Activated CD4-positive, alpha-beta memory T cell treated with anti-CD3 and anti-CD28 coated beads, Interleukin-2, amount 10 ng/mL, durations not matched to agents 7 days and 5 days (primary cell): Measurements from ENCODE around the gene RRP12. TPM values are rescaled to one million over a fixed set of nuclear protein-coding genes. Genes with fewer than 3 reads are reported as not detected.

ENCODE experiments used
- CTCF ChIA-PET: fragments of 350-600 bp; sonication (Branson Sonifier 250); formaldehyde crosslinking; loops from one replicate; lab custom pipeline; 2021; ENCODE audit warnings: antibody characterized with exemption, inconsistent platforms; lab: Charles Lee
- POLR2A ChIA-PET: fragments of 350-600 bp; sonication (Branson Sonifier 250); formaldehyde crosslinking; loops from one replicate; lab custom pipeline; 2021; ENCODE audit warnings: antibody characterized with exemption; lab: Charles Lee
- DNase-seq: peaks from one replicate; pipeline ENCODE4 v3.0.0-alpha.2; 2020
- H3K27ac Mint-ChIP-seq: one replicate; pipeline ENCODE4 v1.8.0; 2021; ENCODE audit warnings: mild to moderate bottlenecking, mixed read lengths
- H3K27me3 Mint-ChIP-seq: one replicate; pipeline ENCODE4 v1.8.0; 2021; ENCODE audit warnings: mixed read lengths
- H3K36me3 Mint-ChIP-seq: one replicate; pipeline ENCODE4 v1.8.0; 2021; ENCODE audit warnings: low read depth, mixed read lengths
- H3K4me1 Mint-ChIP-seq: one replicate; pipeline ENCODE4 v1.8.0; 2021; ENCODE audit warnings: mixed read lengths
- H3K4me3 Mint-ChIP-seq: one replicate; pipeline ENCODE4 v1.8.0; 2021; ENCODE audit warnings: mild to moderate bottlenecking, mixed read lengths
- H3K9me3 Mint-ChIP-seq: one replicate; pipeline ENCODE4 v1.8.0; 2021; ENCODE audit warnings: mixed read lengths
- total RNA-seq, 2 experiments: library from RNA; stranded (reverse); gene quantifications; one replicate each; pipeline ENCODE4 v1.2.3, GENCODE V29; 2021

RRP12 gene
- total RNA-seq, 2 experiments from 2014 or later: 16.2 to 18.1 TPM

DNA sequence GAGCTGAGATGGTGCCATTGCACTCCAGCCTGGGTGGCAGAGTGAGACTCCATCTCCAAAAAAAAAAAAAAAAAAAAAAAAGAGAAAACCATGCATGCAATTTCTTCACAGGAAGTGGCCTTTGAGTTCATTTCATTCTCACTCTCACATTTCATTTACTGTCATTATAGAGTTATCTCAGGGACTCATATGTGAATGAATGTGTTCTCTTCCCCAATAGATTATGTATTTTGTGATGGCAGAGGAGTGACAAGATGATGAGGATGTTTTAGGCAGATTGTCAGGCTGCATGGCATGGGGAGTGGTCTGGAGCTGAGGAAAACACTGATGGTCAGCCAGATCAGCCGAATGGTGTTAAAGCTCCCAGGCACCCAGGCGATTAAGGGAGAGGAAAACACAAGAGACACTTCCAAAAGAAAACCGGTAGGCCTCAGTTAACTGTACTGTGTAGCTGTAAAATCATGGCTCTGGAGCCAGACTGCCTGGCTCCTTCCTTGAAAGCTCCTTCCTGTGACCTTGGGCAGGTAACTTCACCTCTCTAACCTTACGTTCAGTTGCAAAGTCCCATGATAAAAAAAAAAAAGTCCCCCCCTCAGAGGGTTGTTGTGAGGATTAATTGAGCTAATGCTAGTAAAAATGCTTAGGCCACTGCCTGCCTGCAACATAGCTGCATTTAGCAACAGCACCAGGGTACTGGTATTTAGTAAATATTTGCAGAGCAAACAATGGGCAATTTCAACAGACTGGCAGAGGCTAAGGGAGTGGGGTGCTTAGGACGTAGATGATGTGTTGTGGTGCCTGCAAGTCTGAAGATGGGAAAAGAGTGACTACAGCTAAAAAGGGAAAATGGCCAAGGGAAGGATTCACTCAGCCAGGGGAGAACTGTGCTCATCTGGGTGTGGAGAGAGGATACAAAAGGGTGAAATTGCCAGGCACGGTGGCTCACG, 73.5 kb downstream of the RRP12 start:
- peaks cover 48% of the 10 kb centered on the region for H3K4me1 Mint-ChIP-seq
- CTCF ChIA-PET: interaction anchor here (0.6 to 1.3 kb wide), 2 partner anchors 49 to 81 kb away, joined by 3 to 5 read pairs; no protein-coding TSS in a partner anchor
- DNase-seq: no peak
- H3K9me3 Mint-ChIP-seq: no peaks in the 10 kb centered on the region
- POLR2A ChIA-PET: interaction anchor here (0.9 to 2.6 kb wide), 3 partner anchors 8 to 35 kb away, joined by 3 to 14 read pairs (median 5); partner anchors contain the start of genes ARHGAP19 and FRAT1
- peak overlapping the region; percentile 75 for H3K27ac Mint-ChIP-seq
- H3K36me3 Mint-ChIP-seq: peaks cover 20% of the 10 kb centered on the region
- H3K27me3 Mint-ChIP-seq: no peaks in the 10 kb centered on the region
- H3K4me3 Mint-ChIP-seq: no peak overlapping the region

DNA sequence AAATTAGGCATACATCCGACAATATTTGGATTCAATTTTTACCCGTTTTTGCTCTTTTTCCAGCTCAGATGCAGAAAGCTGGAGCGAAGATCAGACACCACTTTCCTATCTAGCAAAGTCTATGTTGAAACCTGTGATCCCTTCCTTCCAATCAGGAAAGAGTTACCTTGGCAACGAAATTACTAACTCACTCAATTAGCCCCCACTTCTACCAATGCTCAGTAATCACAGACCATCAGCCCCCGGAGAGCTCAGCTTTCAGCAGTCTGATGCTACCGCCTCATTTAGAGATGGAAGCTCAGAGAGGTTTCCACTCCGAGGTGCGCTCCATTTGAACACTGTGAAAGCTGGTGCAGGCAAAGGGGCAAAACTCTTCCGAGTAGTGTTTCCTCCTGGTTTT, 75.4 kb downstream of the RRP12 start:
- POLR2A ChIA-PET: interaction anchor here (0.8 to 1.3 kb wide), 2 partner anchors 8 to 11 kb away, joined by 3 to 8 read pairs; partner anchors contain the start of gene FRAT2
- Mint-ChIP-seq H3K4me1 (peaks cover 46% of the 10 kb centered on the region), H3K9me3 (no peaks in the 10 kb centered on the region), H3K27ac (no peak overlapping the region), H3K4me3 (no peak overlapping the region), H3K36me3 (peaks cover 10% of the 10 kb centered on the region), H3K27me3 (peaks cover 2% of the 10 kb centered on the region)
- DNase-seq: no peak
- CTCF ChIA-PET: interaction anchor here (0.7 to 1.1 kb wide), 4 partner anchors 8 to 138 kb away, joined by 3 to 4 read pairs (median 4); partner anchors contain the start of gene RRP12

DNA sequence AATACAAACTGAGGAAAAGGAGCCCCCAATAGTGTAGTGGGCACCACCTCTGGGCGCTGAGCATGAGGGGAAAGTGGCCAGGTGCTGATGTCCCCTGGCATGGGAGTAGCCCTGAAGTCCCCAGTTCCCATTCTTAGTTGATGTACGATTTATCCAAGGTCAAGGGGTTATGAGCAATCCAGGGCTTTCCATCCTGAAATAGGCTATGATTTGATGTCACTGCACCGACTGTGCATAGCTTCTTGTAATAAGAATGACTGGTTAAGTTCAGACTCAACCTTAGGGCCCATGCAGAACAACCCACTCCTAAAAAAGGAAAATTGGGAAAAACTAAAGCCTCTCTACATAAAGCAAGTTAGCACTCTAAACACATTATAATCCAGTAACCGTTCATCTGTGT, 77.6 kb downstream of the RRP12 start:
- Mint-ChIP-seq H3K27me3 (peaks cover 2% of the 10 kb centered on the region), H3K9me3 (no peaks in the 10 kb centered on the region), H3K27ac (no peak overlapping the region), H3K4me1 (peaks cover 41% of the 10 kb centered on the region), H3K36me3 (peaks cover 6% of the 10 kb centered on the region), H3K4me3 (no peak overlapping the region)
- ChIA-PET CTCF (interaction anchor here (0.7 kb wide), 1 partner anchor 9 kb away, joined by 4 read pairs; no protein-coding TSS in a partner anchor), POLR2A (no interaction called here)
- no peak for DNase-seq

DNA sequence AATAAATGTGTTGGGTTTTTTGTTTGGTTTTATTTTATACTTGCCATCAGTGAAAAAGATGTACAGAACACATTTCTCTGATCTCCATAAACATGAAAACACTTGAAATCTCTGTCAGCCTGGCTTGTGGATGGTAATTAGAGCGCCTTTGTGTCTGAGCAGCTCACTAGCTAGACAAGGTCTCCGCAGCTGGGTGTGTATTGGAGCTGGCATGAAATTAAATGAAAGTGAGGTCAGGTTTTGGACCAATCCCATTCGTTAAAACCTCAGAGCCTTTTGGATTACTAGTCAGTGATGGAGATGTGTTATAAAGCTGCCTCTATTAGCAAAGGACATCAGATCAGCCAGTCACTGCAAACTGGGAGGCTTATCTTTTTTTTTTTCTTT, 79.3 kb downstream of the RRP12 start:
- H3K36me3 Mint-ChIP-seq: peaks cover 2% of the 10 kb centered on the region
- no peaks in the 10 kb centered on the region for H3K9me3 Mint-ChIP-seq
- H3K27me3 Mint-ChIP-seq: peaks cover 4% of the 10 kb centered on the region
- ChIA-PET CTCF (interaction anchor here (0.8 to 1.5 kb wide), 2 partner anchors 10 to 11 kb away, joined by 3 to 6 read pairs; no protein-coding TSS in a partner anchor), POLR2A (interaction anchor here (1.0 kb wide), 1 partner anchor 10 kb away, joined by 5 read pairs; no protein-coding TSS in a partner anchor)
- no peak overlapping the region for H3K27ac Mint-ChIP-seq
- H3K4me1 Mint-ChIP-seq: peaks cover 28% of the 10 kb centered on the region
- peak overlapping the region; percentile 79 for H3K4me3 Mint-ChIP-seq
- DNase-seq: no peak

DNA sequence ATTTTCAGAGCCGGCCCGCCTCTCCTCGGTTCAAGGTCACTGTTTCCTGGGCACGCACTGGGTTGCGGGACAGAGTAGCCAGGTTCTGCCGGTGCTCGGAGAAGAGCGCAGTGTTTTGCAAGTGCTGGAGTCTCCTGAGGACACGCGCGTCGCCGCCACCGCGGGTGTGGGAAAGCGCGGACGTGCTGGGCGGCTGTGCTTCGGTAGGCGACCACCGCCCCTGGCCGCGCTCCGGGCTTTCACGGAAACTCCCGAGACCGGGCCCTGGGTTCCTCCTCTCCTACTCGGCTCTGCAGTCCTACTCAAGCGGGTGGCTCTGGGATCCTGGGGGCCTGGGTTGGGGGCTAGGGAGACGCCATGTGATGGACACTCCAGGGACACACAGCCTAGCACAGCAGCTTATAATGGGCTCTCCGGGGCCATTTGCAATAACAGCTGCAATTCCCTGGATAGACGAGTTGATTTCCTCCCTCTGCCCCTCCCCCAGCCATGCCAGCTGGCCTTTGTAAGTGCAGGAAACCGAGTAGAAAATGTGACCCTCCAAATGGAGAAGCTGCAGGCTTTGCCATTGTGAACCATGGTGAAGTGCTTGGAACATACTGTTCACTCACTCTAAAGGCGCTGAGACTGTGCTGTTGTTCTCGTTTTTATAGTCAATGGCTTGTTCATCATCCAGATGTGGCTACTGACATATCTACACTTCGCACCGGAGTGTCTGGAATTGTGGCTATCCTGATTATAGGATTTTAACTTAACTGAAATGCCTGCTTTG, 79.9 kb downstream of the RRP12 start:
- DNase-seq: no peak
- no peak overlapping the region for H3K27ac Mint-ChIP-seq
- peaks cover 2% of the 10 kb centered on the region for H3K36me3 Mint-ChIP-seq
- ChIA-PET CTCF (interaction anchor here (0.8 to 1.5 kb wide), 2 partner anchors 11 to 12 kb away, joined by 3 to 6 read pairs; no protein-coding TSS in a partner anchor), POLR2A (interaction anchor here (1.0 kb wide), 1 partner anchor 11 kb away, joined by 5 read pairs; no protein-coding TSS in a partner anchor)
- H3K4me1 Mint-ChIP-seq: peaks cover 25% of the 10 kb centered on the region
- peak overlapping the region; percentile 79 for H3K4me3 Mint-ChIP-seq
- H3K9me3 Mint-ChIP-seq: no peaks in the 10 kb centered on the region
- peaks cover 4% of the 10 kb centered on the region for H3K27me3 Mint-ChIP-seq

DNA sequence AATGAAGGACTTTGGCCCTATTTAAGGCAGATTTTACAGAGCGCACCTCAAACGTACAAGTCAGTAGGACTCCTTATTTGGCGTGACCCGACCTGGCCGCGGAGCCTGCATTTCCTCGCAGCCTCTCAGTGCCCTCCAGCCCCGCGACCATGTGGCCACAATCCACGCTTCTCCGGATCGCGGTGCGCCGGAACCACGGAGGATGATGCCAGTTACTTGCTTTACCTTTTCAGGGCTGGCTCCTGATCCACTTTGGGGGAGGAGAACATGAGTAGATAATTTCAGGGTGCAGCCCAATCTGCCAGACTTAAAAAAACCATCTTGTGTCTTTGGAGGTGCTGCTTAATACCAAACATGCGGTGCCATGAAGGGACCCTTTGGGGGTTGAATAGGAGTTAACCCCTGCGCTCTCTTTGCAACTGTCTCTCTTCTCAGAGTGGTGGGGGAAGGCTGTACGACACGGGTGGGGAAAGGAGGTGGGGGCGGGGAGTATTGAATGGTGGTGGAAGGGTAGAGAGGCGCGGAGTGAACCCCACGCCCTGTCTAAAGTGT, 80.6 kb downstream of the RRP12 start:
- CTCF ChIA-PET: interaction anchor here (1.0 to 2.4 kb wide), 4 partner anchors 12 to 79 kb away, joined by 3 to 14 read pairs (median 8); no protein-coding TSS in a partner anchor
- POLR2A ChIA-PET: interaction anchor here (1.2 to 3.5 kb wide), 5 partner anchors 8 to 80 kb away, joined by 6 to 51 read pairs (median 14); partner anchors contain the start of genes ARHGAP19 and FRAT2
- Mint-ChIP-seq H3K9me3 (no peaks in the 10 kb centered on the region), H3K27me3 (peaks cover 4% of the 10 kb centered on the region), H3K4me3 (peak overlapping the region; percentile 79), H3K36me3 (peaks cover 2% of the 10 kb centered on the region), H3K27ac (peak overlapping the region; percentile 69), H3K4me1 (peaks cover 25% of the 10 kb centered on the region)
- DNase-seq: peak; percentile 33

DNA sequence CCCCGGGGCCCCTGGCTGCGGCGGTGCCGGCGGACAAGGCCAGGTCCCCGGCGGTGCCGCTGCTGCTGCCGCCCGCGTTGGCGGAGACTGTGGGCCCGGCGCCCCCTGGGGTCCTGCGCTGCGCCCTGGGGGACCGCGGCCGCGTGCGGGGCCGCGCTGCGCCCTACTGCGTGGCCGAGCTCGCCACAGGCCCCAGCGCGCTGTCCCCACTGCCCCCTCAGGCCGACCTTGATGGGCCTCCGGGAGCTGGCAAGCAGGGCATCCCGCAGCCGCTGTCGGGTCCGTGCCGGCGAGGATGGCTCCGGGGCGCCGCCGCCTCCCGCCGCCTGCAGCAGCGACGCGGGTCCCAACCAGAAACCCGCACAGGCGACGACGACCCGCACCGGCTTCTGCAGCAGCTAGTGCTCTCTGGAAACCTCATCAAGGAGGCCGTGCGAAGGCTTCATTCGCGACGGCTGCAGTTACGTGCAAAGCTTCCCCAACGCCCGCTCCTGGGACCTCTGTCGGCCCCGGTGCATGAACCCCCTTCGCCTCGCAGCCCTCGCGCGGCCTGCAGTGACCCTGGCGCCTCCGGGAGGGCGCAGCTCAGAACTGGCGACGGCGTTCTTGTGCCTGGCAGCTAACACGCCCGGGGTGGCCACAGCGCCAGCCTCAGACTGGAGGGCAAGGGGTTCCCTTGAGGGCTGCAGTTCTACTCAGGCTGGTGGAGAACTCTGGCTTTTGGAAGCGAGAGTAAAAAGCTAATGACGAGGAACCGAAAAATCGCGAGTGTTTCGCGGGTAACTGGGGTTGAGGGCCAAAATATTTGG, 81.3 kb downstream of the RRP12 start:
- CTCF ChIA-PET: interaction anchor here (0.9 to 2.4 kb wide), 5 partner anchors 13 to 80 kb away, joined by 3 to 14 read pairs (median 5); partner anchors contain the start of gene FRAT2
- Mint-ChIP-seq H3K27ac (peak overlapping the region; percentile 69), H3K36me3 (peaks cover 2% of the 10 kb centered on the region), H3K4me3 (peak overlapping the region; percentile 79), H3K9me3 (no peaks in the 10 kb centered on the region), H3K27me3 (peaks cover 4% of the 10 kb centered on the region), H3K4me1 (peaks cover 25% of the 10 kb centered on the region)
- POLR2A ChIA-PET: interaction anchor here (1.0 to 3.5 kb wide), 9 partner anchors 9 to 171 kb away, joined by 3 to 51 read pairs (median 6); partner anchors contain the start of genes ARHGAP19 and FRAT2
- peak; percentile 65 for DNase-seq

DNA sequence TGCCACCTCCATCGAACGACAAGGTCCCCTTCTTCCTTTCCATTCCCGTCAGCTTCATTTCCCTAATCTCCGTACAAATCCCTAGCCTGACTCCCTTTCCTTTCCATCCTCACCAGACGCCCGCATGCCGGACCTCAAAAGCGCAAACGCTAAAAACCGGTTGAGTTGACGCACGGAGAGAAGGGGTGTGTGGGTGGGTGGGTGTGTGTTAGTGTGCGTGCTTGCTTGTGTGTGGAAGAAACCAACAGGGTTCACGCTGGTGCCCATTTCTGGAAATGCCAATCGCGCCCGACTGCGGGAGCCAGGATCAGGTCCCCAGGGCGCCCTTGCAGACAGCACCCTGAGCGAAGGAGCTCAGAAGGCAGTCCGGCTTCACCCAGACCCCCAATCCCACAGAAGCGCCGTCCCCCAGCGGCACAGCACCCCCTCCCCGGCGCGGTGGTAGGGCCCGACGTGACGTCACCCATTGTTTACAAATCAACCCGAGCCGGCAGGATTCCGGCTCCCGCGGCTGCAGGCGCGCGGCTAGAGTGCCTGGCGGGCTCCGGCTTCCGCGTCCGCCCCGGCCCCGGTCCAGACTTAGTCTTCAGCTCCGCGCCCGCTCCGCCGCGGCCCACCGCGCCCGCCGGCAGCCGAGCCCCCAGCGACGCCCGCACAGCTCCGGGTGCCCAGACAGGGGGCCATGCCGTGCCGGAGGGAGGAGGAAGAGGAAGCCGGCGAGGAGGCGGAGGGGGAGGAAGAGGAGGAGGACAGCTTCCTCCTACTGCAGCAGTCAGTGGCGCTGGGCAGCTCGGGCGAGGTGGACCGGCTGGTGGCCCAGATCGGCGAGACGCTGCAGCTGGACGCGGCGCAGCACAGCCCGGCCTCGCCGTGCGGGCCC, 82.1 kb downstream of the RRP12 start, which contains the start of gene FRAT1:
FRAT1 (plus strand) TSS at position 500 of the 880 bp plus-strand sequence; CDS start at position 683, 183 bp downstream.
- DNase-seq: peak; percentile 88
- H3K9me3 Mint-ChIP-seq: no peaks in the 10 kb centered on the region
- POLR2A ChIA-PET: interaction anchor here (1.0 to 3.5 kb wide), 11 partner anchors 9 to 172 kb away, joined by 3 to 51 read pairs (median 4); partner anchors contain the start of genes ARHGAP19, FRAT2 and RRP12
- peaks cover 4% of the 10 kb centered on the region for H3K27me3 Mint-ChIP-seq
- H3K36me3 Mint-ChIP-seq: peaks cover 2% of the 10 kb centered on the region
- peak within 1 kb of the TSS; percentile 80 for H3K4me3 Mint-ChIP-seq
- peak within 1 kb of the TSS; percentile 93 for H3K27ac Mint-ChIP-seq
- CTCF ChIA-PET: interaction anchor here (0.9 to 2.4 kb wide), 4 partner anchors 14 to 40 kb away, joined by 4 to 14 read pairs (median 7); partner anchors contain the start of gene FRAT2
- H3K4me1 Mint-ChIP-seq: peaks cover 25% of the 10 kb centered on the region

DNA sequence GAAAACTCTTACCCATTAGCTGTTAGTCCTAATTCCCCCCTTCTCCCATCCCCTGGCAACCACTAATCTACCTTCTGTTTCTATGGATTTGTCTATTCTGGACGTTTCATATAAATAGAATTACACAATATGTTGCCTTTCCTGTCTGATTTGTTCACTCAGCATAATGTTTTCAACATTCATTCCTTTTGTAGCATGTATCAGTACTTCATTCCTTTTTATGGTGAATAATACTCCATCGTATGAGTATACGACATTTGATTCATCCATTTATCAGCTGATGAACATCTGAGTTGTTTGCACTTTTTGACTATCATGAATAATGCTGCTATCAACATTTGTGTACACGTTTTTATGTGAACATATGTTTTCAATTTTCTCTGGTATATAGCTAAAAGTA, 86.5 kb downstream of the RRP12 start:
- H3K36me3 Mint-ChIP-seq: no peaks in the 10 kb centered on the region
- H3K27ac Mint-ChIP-seq: no peak overlapping the region
- no peaks in the 10 kb centered on the region for H3K9me3 Mint-ChIP-seq
- no peak for DNase-seq
- ChIA-PET POLR2A (interaction anchor here (0.7 kb wide), 1 partner anchor 12 kb away, joined by 3 read pairs; no protein-coding TSS in a partner anchor), CTCF (no interaction called here)
- H3K4me3 Mint-ChIP-seq: no peak overlapping the region
- H3K4me1 Mint-ChIP-seq: peaks cover 6% of the 10 kb centered on the region
- peaks cover 2% of the 10 kb centered on the region for H3K27me3 Mint-ChIP-seq

DNA sequence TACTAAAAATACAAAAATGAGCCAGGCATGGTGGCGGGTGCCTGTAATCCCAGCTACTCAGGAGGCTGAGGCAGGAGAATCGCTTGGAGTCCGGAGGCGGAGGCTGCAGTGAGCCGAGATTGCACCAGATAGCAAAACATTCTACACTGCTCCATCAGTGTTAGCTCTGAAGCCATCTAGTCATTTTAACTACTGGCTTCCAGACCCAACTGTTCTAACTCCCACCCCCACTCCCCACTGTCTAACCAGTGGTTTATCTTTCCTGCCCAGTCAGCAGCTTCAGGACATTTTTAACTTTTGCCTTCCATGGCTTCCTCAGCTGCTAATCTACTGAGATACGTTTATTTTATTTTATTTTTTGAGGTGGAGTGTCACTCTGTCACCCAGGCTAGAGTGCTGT, 88.2 kb downstream of the RRP12 start:
- H3K27me3 Mint-ChIP-seq: peaks cover 3% of the 10 kb centered on the region
- no peak overlapping the region for H3K27ac Mint-ChIP-seq
- DNase-seq: no peak
- peaks cover 1% of the 10 kb centered on the region for H3K4me1 Mint-ChIP-seq
- H3K4me3 Mint-ChIP-seq: no peak overlapping the region
- CTCF ChIA-PET: interaction anchor here (1.6 kb wide), 1 partner anchor 20 kb away, joined by 3 read pairs; no protein-coding TSS in a partner anchor
- POLR2A ChIA-PET: no interaction called here
- H3K36me3 Mint-ChIP-seq: no peaks in the 10 kb centered on the region
- H3K9me3 Mint-ChIP-seq: no peaks in the 10 kb centered on the region
